Thymus (tissue), 11 donors: ENCODE results near the gene ALDH1L1. TPM values are rescaled to one million over a fixed set of nuclear protein-coding genes. Genes with fewer than 3 reads are reported as not detected.

Experiments
- DNase-seq, 9 donors: peaks; one replicate each; pipeline ENCODE4 v3.0.0-alpha.2; 2013; ENCODE audit warnings: low spot score in 9 of 9, low read depth in 6 of 9, missing footprints in 1 of 9
- H3K27ac ChIP-seq, 2 donors: one replicate each; pipeline ENCODE4 v1.5.1; 2013; ENCODE audit warnings: control low read depth in 1 of 2, low read depth in 1 of 2, low read length in 1 of 2, mild to moderate bottlenecking in 1 of 2, moderate library complexity in 1 of 2
- H3K27me3 ChIP-seq, 2 donors: one replicate each; pipeline ENCODE4 v1.5.1; 2013; ENCODE audit warnings: low read length in 1 of 2; ENCODE audit not compliant: control insufficient read depth in 2 of 2, insufficient read depth in 1 of 2
- H3K36me3 ChIP-seq, 2 donors: one replicate each; pipeline ENCODE4 v1.5.1; 2013; ENCODE audit warnings: low read length in 1 of 2, mild to moderate bottlenecking in 1 of 2, moderate library complexity in 1 of 2; ENCODE audit not compliant: control insufficient read depth in 2 of 2, insufficient read depth in 2 of 2
- H3K4me1 ChIP-seq, 2 donors: one replicate each; pipeline ENCODE4 v1.5.1; 2013; ENCODE audit warnings: low read length in 2 of 2; ENCODE audit not compliant: control insufficient read depth in 2 of 2, insufficient read depth in 2 of 2
- H3K4me3 ChIP-seq, 2 donors: one replicate each; pipeline ENCODE4 v1.5.1; 2013; ENCODE audit warnings: low read length in 2 of 2, control low read depth in 1 of 2, mild to moderate bottlenecking in 1 of 2
- H3K9me3 ChIP-seq, 2 donors: one replicate each; pipeline ENCODE4 v1.5.1; 2013; ENCODE audit warnings: low read length in 1 of 2, mild to moderate bottlenecking in 1 of 2; ENCODE audit not compliant: control insufficient read depth in 2 of 2, insufficient read depth in 1 of 2
- WGBS: extraction: QIAGEN DNeasy Blood & Tissue Kit; methylation state at CpG from one replicate; pipeline ENCODE4 v1.1.7; 2013; 5-methylcytosine and 5-hydroxymethylcytosine counted together
- polyA plus RNA-seq: library from polyadenylated mRNA; stranded (reverse); fragments of 200-250 nt; gene quantifications from one replicate; pipeline ENCODE4 v1.2.3, GENCODE V29; 2013
- total RNA-seq: library from RNA; stranded (reverse); fragments of 120-200 nt; gene quantifications from one replicate; pipeline ENCODE4 v1.2.4, GENCODE V29; 2013
- donor health status: healthy.

The ALDH1L1 gene
- total and polyA plus RNA-seq, 2 donors, result 0.85 to 15.6 TPM

- no peaks in the 10 kb centered on the region for H3K36me3 ChIP-seq
- H3K9me3 ChIP-seq, result no peaks in the 10 kb centered on the region
- no peak for DNase-seq
- H3K4me1 ChIP-seq, result peaks cover 0 to 3% of the 10 kb centered on the region in 2 donors
- H3K4me3 ChIP-seq, result no peak overlapping the region
- peaks cover 26 to 45% of the 10 kb centered on the region in 2 donors for H3K27me3 ChIP-seq
- 86% methylated on average over 4 of the region's 4 CpGs for WGBS
- H3K27ac ChIP-seq, result no peak overlapping the region
Observed at GRCh38 chr3:126209741-126210140, 29.4 kb upstream of the ALDH1L1 start.

GRCh38 chr3:126208606-126209256 lies 28.3 kb upstream of the ALDH1L1 start:
- H3K4me3 ChIP-seq, result no peak overlapping the region
- no peak overlapping the region for H3K27ac ChIP-seq
- H3K9me3 ChIP-seq, result no peaks in the 10 kb centered on the region
- H3K36me3 ChIP-seq, result no peaks in the 10 kb centered on the region
- H3K27me3 ChIP-seq, result peaks cover 19 to 35% of the 10 kb centered on the region in 2 donors
- WGBS, result 78% methylated on average over 11 of the region's 11 CpGs
- DNase-seq, result no peak
- peaks cover 0 to 3% of the 10 kb centered on the region in 2 donors for H3K4me1 ChIP-seq

- Histone ChIP-seq H3K27me3 (peaks cover 13 to 32% of the 10 kb centered on the region in 2 donors), H3K27ac (no peak overlapping the region), H3K9me3 (no peaks in the 10 kb centered on the region), H3K4me1 (peaks cover 0 to 3% of the 10 kb centered on the region in 2 donors), H3K36me3 (no peaks in the 10 kb centered on the region), H3K4me3 (no peak overlapping the region)
- 70% methylated on average over 2 of the region's 2 CpGs for WGBS
- no peak for DNase-seq
Observed at GRCh38 chr3:126208182-126208581, 27.8 kb upstream of the ALDH1L1 start.

GRCh38 chr3:126207166-126207565 lies 26.8 kb upstream of the ALDH1L1 start:
- WGBS, result 97% methylated on average over 5 of the region's 5 CpGs
- Histone ChIP-seq H3K9me3 (no peaks in the 10 kb centered on the region), H3K36me3 (no peaks in the 10 kb centered on the region), H3K27me3 (peaks cover 5 to 22% of the 10 kb centered on the region in 2 donors), H3K4me3 (no peak overlapping the region), H3K4me1 (no peaks in the 10 kb centered on the region), H3K27ac (no peak overlapping the region)
- no peak for DNase-seq

- Histone ChIP-seq H3K27me3 (peaks cover 0 to 10% of the 10 kb centered on the region in 2 donors), H3K4me3 (no peak overlapping the region), H3K27ac (no peak overlapping the region), H3K9me3 (no peaks in the 10 kb centered on the region), H3K4me1 (no peaks in the 10 kb centered on the region), H3K36me3 (no peaks in the 10 kb centered on the region)
- WGBS, result 73% methylated on average over 3 of the region's 3 CpGs
- DNase-seq, result no peak
Observed at GRCh38 chr3:126205717-126206655, 25.6 kb upstream of the ALDH1L1 start.

GRCh38 chr3:126202680-126203079 lies 22.3 kb upstream of the ALDH1L1 start:
- Histone ChIP-seq H3K9me3 (no peaks in the 10 kb centered on the region), H3K27ac (no peak overlapping the region), H3K36me3 (no peaks in the 10 kb centered on the region), H3K4me1 (no peaks in the 10 kb centered on the region), H3K27me3 (peaks cover 0 to 2% of the 10 kb centered on the region in 2 donors), H3K4me3 (no peak overlapping the region)
- no peak for DNase-seq
- 92% methylated on average over 4 of the region's 4 CpGs for whole genome bisulfite sequencing

- no peak overlapping the region for H3K27ac ChIP-seq
- 93% methylated on average over 3 of the region's 3 CpGs for WGBS
- no peak for DNase-seq
- H3K36me3 ChIP-seq, result no peaks in the 10 kb centered on the region
- H3K4me1 ChIP-seq, result no peaks in the 10 kb centered on the region
- H3K4me3 ChIP-seq, result no peak overlapping the region
- H3K27me3 ChIP-seq, result peaks cover 0 to 2% of the 10 kb centered on the region in 2 donors
- H3K9me3 ChIP-seq, result no peaks in the 10 kb centered on the region
Observed at GRCh38 chr3:126202276-126202675, 21.9 kb upstream of the ALDH1L1 start.

GRCh38 chr3:126201168-126201567 lies 20.8 kb upstream of the ALDH1L1 start:
- peaks cover 0 to 2% of the 10 kb centered on the region in 2 donors for H3K27me3 ChIP-seq
- no peak overlapping the region for H3K4me3 ChIP-seq
- no peaks in the 10 kb centered on the region for H3K4me1 ChIP-seq
- 91% methylated on average over 3 of the region's 3 CpGs for WGBS
- H3K27ac ChIP-seq, result no peak overlapping the region
- no peaks in the 10 kb centered on the region for H3K9me3 ChIP-seq
- no peaks in the 10 kb centered on the region for H3K36me3 ChIP-seq
- no peak for DNase-seq

GRCh38 chr3:126200534-126200933 lies 20.1 kb upstream of the ALDH1L1 start:
- H3K4me3 ChIP-seq, result no peak overlapping the region
- H3K36me3 ChIP-seq, result no peaks in the 10 kb centered on the region
- H3K9me3 ChIP-seq, result no peaks in the 10 kb centered on the region
- H3K27ac ChIP-seq, result no peak overlapping the region
- WGBS, result 96% methylated on average over 3 of the region's 3 CpGs
- H3K27me3 ChIP-seq, result peaks cover 0 to 2% of the 10 kb centered on the region in 2 donors
- DNase-seq, result no peak
- H3K4me1 ChIP-seq, result no peaks in the 10 kb centered on the region
